Adrenal gland (tissue), 12 donors: Measurements from ENCODE around the gene LEF1. TPM values are rescaled to one million over a fixed set of nuclear protein-coding genes. Genes with fewer than 3 reads are reported as not detected.

ENCODE experiments used
- DNase-seq, 7 donors: peaks; one replicate each; pipeline ENCODE4 v3.0.0-alpha.2; 2019 to 2020
- H3K27ac ChIP-seq, 5 donors: fragments of 200-600 bp; sonication (generic) in 4 of 5; 1 replicate in 3 of 5; 2 replicates in 2 of 5; pipeline versions ENCODE4 v1.5.1 to v1.8.0; 2016 to 2020; ENCODE audit warnings: mild to moderate bottlenecking in 1 of 5
- H3K27me3 ChIP-seq: fragments of 200-600 bp; 2 replicates; pipeline ENCODE4 v1.8.0; 2021
- H3K36me3 ChIP-seq, 2 donors: fragments of 200-600 bp; replicated peaks in 1 of 2; 1 replicate in 1 of 2; 2 replicates in 1 of 2; pipeline versions ENCODE4 v1.5.1 to v1.8.0; 2018 to 2022
- H3K4me1 ChIP-seq, 2 donors: fragments of 200-600 bp; replicated peaks in 1 of 2; 1 replicate in 1 of 2; 2 replicates in 1 of 2; pipeline versions ENCODE4 v1.5.1 to v1.8.0; 2018 to 2021
- H3K4me3 ChIP-seq, 4 donors: fragments of 200-600 bp; sonication (generic) in 3 of 4; one replicate each; pipeline ENCODE4 v1.5.1; 2016 to 2018
- H3K9me3 ChIP-seq, 3 donors: fragments of 200-600 bp; sonication (generic) in 1 of 3; replicated peaks in 1 of 3; 1 replicate in 2 of 3; 2 replicates in 1 of 3; pipeline versions ENCODE4 v1.5.1 to v1.8.0; 2016 to 2021
- POLR2A ChIP-seq, 2 donors: fragments of 450-650 bp; IDR thresholded peaks; one replicate each; pipeline ENCODE4 v1.6.1; 2017; ENCODE audit warnings: antibody characterized with exemption in 2 of 2, mild to moderate bottlenecking in 2 of 2, moderate library complexity in 1 of 2
- WGBS, 4 donors: extraction: QIAGEN DNeasy Blood & Tissue Kit in 2 of 4; methylation state at CpG; one replicate each; pipeline versions ENCODE4 v1.1.5 to v1.1.7; 2013 to 2017; 5-methylcytosine and 5-hydroxymethylcytosine counted together
- intact Hi-C, 2 donors: fragments of 100-400 bp; cut with DNase I; formaldehyde crosslinking; loops; one replicate each; pipeline versions ENCODE4 v1.14.1 to v1.15.0; 2022 to 2023
- polyA plus RNA-seq, 3 donors: library from polyadenylated mRNA; stranded (reverse); fragments of 200-250 nt in 2 of 3; fragments of 350-450 nt in 1 of 3; fragmentation: Illumina TruSeq in 1 of 3; extraction: RNeasy Lipid Tissue Mini Kit (QIAGEN cat#74804) in 1 of 3; gene quantifications; one replicate each; pipeline ENCODE4 v1.2.3, GENCODE V29; 2013 to 2014
- total RNA-seq, 9 donors: library from RNA; depleted of rRNA in 4 of 9; stranded (reverse); fragments of >200 nt in 4 of 9; fragments of 120-200 nt in 1 of 9; fragmentation: NEBNext Ultra II Directional in 1 of 9; extraction: Animal tissue kit (Norgen Biotek cat#: 25700) in 1 of 9; gene quantifications; one replicate each; pipeline versions ENCODE4 v1.1.0 to v1.2.4, GENCODE V29; 2013 to 2023
- TF ChIP-seq, protein P1 (sequence below), 6 experiments: fragments of 450-650 bp in 4 of 6; fragments of 200-600 bp in 2 of 6; sonication (generic) in 1 of 6; IDR thresholded peaks; 1 replicate in 5 of 6; 2 replicates in 1 of 6; pipeline versions ENCODE4 v1.5.1 to v1.8.0; 2016 to 2021; ENCODE audit warnings: antibody characterized with exemption in 6 of 6, mild to moderate bottlenecking in 2 of 6, moderate library complexity in 1 of 6
- donor health status: healthy with polysubstance abuse.
- donor health status: Bipolar disorder and iron deficiency.
- donor health status: DM: yes; HTN: yes; CAD: no.
- donor health status: DM: no; HTN: no; CAD: no.
- donor health status: DM: no; HTN: no; CAD: no.
- donor health status: DM: yes; HTN: yes; CAD: no.

Gene LEF1
- total and polyA plus RNA-seq, 12 donors: 6.1 to 78.2 (median 41.5) TPM

DNA sequence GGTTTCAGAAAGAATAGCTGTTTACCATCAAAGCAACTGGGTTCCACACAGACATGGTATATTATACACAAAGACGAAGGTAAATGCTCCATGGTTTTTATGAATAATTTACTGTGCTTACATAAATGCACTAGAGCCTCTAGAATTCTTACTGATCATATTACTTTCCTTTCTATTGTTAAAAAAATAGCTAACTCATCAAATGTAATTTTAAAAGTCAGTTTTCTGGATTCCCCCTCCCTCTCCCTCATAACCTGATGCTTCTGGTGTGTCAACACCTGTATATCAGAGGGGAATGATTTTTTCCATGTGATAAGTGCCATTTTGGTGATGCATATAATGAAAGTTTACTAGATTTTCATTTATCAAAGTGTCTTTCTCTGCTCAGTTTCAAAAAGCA is 31.1 kb upstream of the LEF1 start:
- no peaks in the 10 kb centered on the region for H3K36me3 ChIP-seq
- no peak for DNase-seq
- no peak overlapping the region for H3K4me3 ChIP-seq
- no peak overlapping the region for H3K27ac ChIP-seq
- no peaks in the 10 kb centered on the region for H3K27me3 ChIP-seq
- TF ChIP-seq, protein P1, sequence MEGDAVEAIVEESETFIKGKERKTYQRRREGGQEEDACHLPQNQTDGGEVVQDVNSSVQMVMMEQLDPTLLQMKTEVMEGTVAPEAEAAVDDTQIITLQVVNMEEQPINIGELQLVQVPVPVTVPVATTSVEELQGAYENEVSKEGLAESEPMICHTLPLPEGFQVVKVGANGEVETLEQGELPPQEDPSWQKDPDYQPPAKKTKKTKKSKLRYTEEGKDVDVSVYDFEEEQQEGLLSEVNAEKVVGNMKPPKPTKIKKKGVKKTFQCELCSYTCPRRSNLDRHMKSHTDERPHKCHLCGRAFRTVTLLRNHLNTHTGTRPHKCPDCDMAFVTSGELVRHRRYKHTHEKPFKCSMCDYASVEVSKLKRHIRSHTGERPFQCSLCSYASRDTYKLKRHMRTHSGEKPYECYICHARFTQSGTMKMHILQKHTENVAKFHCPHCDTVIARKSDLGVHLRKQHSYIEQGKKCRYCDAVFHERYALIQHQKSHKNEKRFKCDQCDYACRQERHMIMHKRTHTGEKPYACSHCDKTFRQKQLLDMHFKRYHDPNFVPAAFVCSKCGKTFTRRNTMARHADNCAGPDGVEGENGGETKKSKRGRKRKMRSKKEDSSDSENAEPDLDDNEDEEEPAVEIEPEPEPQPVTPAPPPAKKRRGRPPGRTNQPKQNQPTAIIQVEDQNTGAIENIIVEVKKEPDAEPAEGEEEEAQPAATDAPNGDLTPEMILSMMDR (IDR thresholded peaks at IDR 0.05): no peak
- no peak for TF ChIP-seq POLR2A (IDR thresholded peaks at IDR 0.05)
- no peaks in the 10 kb centered on the region for H3K9me3 ChIP-seq
- intact Hi-C loops: no loop called here
- 71 to 94% (median 89%) methylated on average over 1 of the region's 1 CpG for WGBS, 4 donors
- no peaks in the 10 kb centered on the region for H3K4me1 ChIP-seq

DNA sequence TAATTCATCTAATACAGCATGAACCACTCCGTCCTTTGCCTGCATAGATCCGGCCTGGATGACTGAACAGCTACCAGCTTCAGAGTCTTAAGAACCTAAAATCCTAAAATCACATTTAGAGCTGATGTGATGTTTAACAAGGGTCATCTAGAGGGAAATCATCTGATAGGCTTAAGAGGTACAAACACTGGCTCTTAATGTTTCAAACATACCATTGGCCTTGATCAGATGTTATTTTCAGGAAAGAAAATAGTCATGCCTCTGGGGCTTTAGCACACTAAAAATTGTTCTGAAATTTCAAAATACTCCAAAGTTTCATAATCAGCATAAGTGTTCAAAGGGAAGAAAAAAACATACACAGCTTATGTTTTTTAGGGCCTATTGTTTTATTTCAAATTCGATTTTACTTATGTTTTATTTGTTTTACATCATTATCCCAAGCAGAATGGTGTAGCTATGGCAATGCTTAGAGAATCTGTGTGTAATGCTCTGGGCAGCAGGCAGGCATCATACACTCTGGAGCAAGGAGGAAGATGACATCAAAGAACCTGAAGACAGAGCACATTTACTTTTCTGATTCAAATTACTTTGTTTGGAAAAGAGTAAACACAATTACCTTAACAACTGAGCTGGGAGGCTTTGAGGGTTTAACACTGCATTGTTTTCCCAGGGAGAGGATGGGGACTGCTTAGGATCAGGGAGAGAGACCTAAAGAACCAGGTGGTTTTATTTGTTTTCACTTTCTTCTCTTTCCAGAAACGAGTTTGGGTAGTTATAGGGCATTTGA is 25.3 kb upstream of the LEF1 start:
- intact Hi-C loops: no loop called here
- Histone ChIP-seq H3K4me3 (no peak overlapping the region), H3K4me1 (no peaks in the 10 kb centered on the region), H3K9me3 (no peaks in the 10 kb centered on the region), H3K27ac (no peak overlapping the region), H3K36me3 (no peaks in the 10 kb centered on the region), H3K27me3 (no peaks in the 10 kb centered on the region)
- TF ChIP-seq POLR2A (IDR thresholded peaks at IDR 0.05): no peak
- TF ChIP-seq, protein P1 (IDR thresholded peaks at IDR 0.05): no peak
- WGBS, 4 donors: 59 to 67% (median 63%) methylated on average over 4 of the region's 4 CpGs
- no peak for DNase-seq

DNA sequence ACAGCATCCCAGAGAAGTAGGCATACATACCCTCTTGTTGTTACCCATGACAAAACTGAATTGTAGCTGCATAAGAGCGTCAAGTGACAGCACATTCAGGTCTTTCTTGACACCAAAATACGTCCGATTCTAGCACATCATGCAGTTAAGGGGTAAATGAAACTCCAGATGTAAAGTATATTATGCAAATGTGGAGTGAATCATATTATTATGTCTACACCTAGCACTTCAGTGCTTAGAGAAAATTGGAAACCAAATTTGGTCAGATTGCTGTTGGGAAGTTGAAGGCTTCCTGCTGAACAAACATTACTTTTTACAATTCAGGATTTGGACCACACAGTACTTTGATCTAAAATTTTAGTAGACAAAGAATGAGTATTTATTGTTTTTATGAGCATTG is 24.2 kb upstream of the LEF1 start:
- no peaks in the 10 kb centered on the region for H3K36me3 ChIP-seq
- no peaks in the 10 kb centered on the region for H3K9me3 ChIP-seq
- no peak for TF ChIP-seq POLR2A (IDR thresholded peaks at IDR 0.05)
- TF ChIP-seq, protein P1 (IDR thresholded peaks at IDR 0.05): no peak
- no peaks in the 10 kb centered on the region for H3K27me3 ChIP-seq
- H3K4me1 ChIP-seq: no peaks in the 10 kb centered on the region
- H3K4me3 ChIP-seq: no peak overlapping the region
- DNase-seq: no peak
- intact Hi-C loops: no loop called here
- 91 to 96% (median 94%) methylated on average over 3 of the region's 3 CpGs for WGBS, 4 donors
- no peak overlapping the region for H3K27ac ChIP-seq

DNA sequence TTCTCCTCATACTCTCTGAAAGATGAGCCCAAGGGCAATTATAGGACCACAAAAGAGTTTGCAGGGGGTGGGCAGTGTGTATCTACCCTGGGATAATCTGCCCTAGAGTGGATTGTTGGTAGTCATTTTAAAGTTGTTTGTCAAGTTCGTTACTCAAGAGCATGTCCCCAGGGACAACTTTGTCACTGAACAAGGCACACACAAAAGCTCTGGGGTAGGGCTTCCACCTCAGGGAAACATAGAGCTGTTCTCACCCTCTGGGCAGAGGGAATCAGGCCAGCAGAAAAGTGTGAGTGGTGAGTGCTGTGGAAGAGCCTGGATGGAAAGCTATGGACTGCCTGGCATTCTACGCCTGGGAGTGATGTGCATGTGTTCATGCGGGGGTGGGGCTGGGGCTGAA is 23.3 kb upstream of the LEF1 start:
- WGBS, 4 donors: 74 to 87% (median 83%) methylated on average over 3 of the region's 3 CpGs
- TF ChIP-seq, protein P1 (IDR thresholded peaks at IDR 0.05): no peak
- TF ChIP-seq POLR2A (IDR thresholded peaks at IDR 0.05): no peak
- intact Hi-C loops: no loop called here
- H3K27ac ChIP-seq: no peak overlapping the region
- no peak for DNase-seq
- no peaks in the 10 kb centered on the region for H3K27me3 ChIP-seq
- no peaks in the 10 kb centered on the region for H3K36me3 ChIP-seq
- H3K4me1 ChIP-seq: no peaks in the 10 kb centered on the region
- no peaks in the 10 kb centered on the region for H3K9me3 ChIP-seq
- no peak overlapping the region for H3K4me3 ChIP-seq
